Measurements from ENCODE around the gene TRIM39. TPM values are rescaled to one million over a fixed set of nuclear protein-coding genes. Genes with fewer than 3 reads are reported as not detected.

TRIM39 gene
- total and polyA plus RNA-seq, 9 of the 15 experiments (the other 6 are each of a cell fraction or from before 2014, with no cell fraction given): 5.6 to 17.7 (median 12.8) TPM

DNA sequence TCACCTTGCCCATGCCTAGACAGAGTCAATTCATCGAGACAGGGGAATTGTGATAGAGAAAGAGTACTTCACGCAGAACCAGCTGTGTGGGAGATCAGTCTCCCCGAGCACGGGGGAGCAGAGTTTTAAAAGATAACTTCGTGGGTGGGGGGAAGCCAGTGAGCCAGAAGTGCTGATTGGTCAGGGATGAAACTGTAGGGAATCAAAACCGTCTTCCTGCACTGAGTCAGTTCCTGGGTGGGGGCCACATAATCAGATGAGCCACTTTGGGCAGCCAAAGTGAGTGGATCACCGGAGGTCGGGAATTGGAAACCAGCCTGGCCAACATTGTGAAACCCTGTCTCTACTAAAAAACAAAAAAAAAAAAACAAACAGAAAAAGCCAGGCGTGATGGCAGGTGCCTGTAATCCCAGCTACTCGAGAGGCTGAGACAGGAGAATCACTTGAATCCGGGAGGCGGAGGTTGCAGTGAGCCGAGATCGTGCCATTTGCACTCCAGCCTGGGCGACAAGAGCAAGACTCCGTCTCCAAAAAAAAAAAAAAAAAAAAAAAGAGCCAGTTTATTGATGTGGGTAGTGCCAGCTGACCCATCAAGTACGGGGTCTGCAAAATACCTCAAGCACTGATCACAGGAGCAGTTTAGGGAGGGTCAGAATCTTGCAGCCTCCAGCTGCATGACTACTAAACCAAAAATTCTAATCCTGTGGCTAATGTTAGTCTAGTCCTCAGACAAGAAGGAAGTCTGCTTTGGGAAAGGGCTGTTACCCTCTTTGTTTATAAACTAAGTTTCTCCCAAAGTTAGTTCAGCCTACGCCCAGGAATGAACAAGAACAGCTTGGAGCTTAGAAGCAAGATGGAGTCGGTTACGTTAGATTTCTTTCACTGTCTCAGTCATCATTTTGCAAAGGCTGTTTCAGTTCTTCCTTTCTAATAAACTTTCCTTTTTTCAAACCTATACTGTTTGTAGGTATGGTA lies 3.9 kb upstream of the TRIM39 start (continued):
- TF ChIP-seq ZZZ3 (IDR thresholded peaks at IDR 0.05) (no peak), ZNF507 (tag; conservative IDR thresholded peaks at IDR 0.05) (no peak), EP300 (IDR thresholded peaks at IDR 0.05; ENCODE audit: low read length) (peak; percentile 55; the same call in 1 of the 2 replicates), SOX6 (IDR thresholded peaks at IDR 0.05) (no peak), ZNF239 (CRISPR knock-in tag; IDR thresholded peaks at IDR 0.05) (no peak), IRF9 (tag; IDR thresholded peaks at IDR 0.05) (peak; percentile 73), ZNF217 (CRISPR knock-in tag; IDR thresholded peaks at IDR 0.05) (no peak), ZNF316 (IDR thresholded peaks at IDR 0.05) (peak; percentile 7; the same call in 1 of the 2 replicates), JUND (IDR thresholded peaks at IDR 0.05; ENCODE audit: borderline replicate concordance, low read depth, low read length) (peak; percentile 36; the same call in 1 of the 2 replicates), JUND (tag; IDR thresholded peaks at IDR 0.05; ENCODE audit: borderline replicate concordance, low read depth, low read length) (no peak; the same call in 2 of the 3 replicates), TAL1 (IDR thresholded peaks at IDR 0.05) (no peak), MTA2 (IDR thresholded peaks at IDR 0.05; ENCODE audit: low read depth) (no peak), POLR2AphosphoS2 (IDR thresholded peaks at IDR 0.05; ENCODE audit: low read length) (no peak), ATF1 (CRISPR knock-in tag; IDR thresholded peaks at IDR 0.05) (no peak), ATF1 (tag; IDR thresholded peaks at IDR 0.05) (no peak), SLC30A9 (CRISPR knock-in tag; IDR thresholded peaks at IDR 0.05) (no peak), ATF6 (CRISPR knock-in tag; IDR thresholded peaks at IDR 0.05) (no peak), ZNF41 (CRISPR knock-in tag; conservative IDR thresholded peaks at IDR 0.05) (no peak), ARID3A (IDR thresholded peaks at IDR 0.05; ENCODE audit: borderline replicate concordance, low read depth, low read length) (no peak)
- TF ChIP-seq, protein P1, sequence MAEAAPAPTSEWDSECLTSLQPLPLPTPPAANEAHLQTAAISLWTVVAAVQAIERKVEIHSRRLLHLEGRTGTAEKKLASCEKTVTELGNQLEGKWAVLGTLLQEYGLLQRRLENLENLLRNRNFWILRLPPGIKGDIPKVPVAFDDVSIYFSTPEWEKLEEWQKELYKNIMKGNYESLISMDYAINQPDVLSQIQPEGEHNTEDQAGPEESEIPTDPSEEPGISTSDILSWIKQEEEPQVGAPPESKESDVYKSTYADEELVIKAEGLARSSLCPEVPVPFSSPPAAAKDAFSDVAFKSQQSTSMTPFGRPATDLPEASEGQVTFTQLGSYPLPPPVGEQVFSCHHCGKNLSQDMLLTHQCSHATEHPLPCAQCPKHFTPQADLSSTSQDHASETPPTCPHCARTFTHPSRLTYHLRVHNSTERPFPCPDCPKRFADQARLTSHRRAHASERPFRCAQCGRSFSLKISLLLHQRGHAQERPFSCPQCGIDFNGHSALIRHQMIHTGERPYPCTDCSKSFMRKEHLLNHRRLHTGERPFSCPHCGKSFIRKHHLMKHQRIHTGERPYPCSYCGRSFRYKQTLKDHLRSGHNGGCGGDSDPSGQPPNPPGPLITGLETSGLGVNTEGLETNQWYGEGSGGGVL (CRISPR knock-in tag; IDR thresholded peaks at IDR 0.05): peak; percentile 67; the same call in 1 of the 2 replicates
- TF ChIP-seq, protein P2, sequence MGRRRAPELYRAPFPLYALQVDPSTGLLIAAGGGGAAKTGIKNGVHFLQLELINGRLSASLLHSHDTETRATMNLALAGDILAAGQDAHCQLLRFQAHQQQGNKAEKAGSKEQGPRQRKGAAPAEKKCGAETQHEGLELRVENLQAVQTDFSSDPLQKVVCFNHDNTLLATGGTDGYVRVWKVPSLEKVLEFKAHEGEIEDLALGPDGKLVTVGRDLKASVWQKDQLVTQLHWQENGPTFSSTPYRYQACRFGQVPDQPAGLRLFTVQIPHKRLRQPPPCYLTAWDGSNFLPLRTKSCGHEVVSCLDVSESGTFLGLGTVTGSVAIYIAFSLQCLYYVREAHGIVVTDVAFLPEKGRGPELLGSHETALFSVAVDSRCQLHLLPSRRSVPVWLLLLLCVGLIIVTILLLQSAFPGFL (CRISPR knock-in tag; IDR thresholded peaks at IDR 0.05): no peak
